ENCODE results near the gene RRP1. TPM values are rescaled to one million over a fixed set of nuclear protein-coding genes. Genes with fewer than 3 reads are reported as not detected.

The RRP1 gene
- total and polyA plus RNA-seq, 2 of the 13 experiments (the other 11 are each of a cell fraction or from before 2014, with no cell fraction given): 20.1 to 35.1 TPM

DNA sequence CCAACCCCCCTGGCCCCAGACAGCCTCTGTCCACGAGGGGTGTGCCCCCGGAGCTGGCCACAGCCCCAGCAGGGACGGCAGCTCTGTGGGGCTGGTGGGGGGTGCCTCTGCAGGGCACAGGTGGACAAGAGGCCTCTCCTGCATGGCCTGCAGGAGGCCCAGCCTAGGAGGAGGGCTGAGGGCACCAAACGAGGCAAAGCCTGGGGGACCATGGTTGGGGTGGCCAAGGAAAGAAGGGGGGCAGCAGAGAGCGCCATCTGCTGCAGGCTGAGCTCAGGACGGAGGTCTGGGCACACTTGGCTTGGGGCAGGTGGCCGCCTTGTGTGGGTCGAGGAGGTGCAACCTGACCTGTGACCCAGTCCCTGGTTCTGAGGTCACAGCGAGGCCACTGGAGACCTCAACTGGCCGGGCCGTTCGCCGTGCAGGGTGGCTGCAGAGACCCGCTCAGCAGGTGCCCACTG is 27.3 kb downstream of the RRP1 start (continued):
- TF ChIP-seq NR2F6 (IDR thresholded peaks at IDR 0.05) (no peak), NR2F6 (CRISPR knock-in tag; IDR thresholded peaks at IDR 0.05) (no peak), ZBTB1 (CRISPR knock-in tag; IDR thresholded peaks at IDR 0.05; ENCODE audit: borderline replicate concordance) (no peak), KLF6 (CRISPR knock-in tag; IDR thresholded peaks at IDR 0.05) (no peak), ZNF530 (CRISPR knock-in tag; IDR thresholded peaks at IDR 0.05; ENCODE audit: low read depth) (no peak), RARG (CRISPR knock-in tag; IDR thresholded peaks at IDR 0.05; ENCODE audit: low read depth) (no peak), XRCC5 (optimal IDR thresholded peaks at IDR 0.05; ENCODE audit: low read length) (peak; percentile 21), ETV5 (CRISPR knock-in tag; IDR thresholded peaks at IDR 0.05; ENCODE audit: borderline replicate concordance) (no peak), ARID3A (IDR thresholded peaks at IDR 0.05; ENCODE audit: low read depth, low read length) (no peak), MYC (CRISPR knock-in tag; IDR thresholded peaks at IDR 0.05; ENCODE audit: borderline replicate concordance) (peak; percentile 35; the same call in 1 of the 2 replicates), ZNF577 (CRISPR knock-in tag; IDR thresholded peaks at IDR 0.05; ENCODE audit: borderline replicate concordance, low read depth) (no peak), ZNF556 (CRISPR knock-in tag; IDR thresholded peaks at IDR 0.05; ENCODE audit: borderline replicate concordance) (no peak), NFYC (CRISPR knock-in tag; IDR thresholded peaks at IDR 0.05) (no peak), ZNF777 (CRISPR knock-in tag; IDR thresholded peaks at IDR 0.05) (no peak), ZNF839 (CRISPR knock-in tag; IDR thresholded peaks at IDR 0.05; ENCODE audit: borderline replicate concordance) (no peak)
- TF ChIP-seq, protein P1, sequence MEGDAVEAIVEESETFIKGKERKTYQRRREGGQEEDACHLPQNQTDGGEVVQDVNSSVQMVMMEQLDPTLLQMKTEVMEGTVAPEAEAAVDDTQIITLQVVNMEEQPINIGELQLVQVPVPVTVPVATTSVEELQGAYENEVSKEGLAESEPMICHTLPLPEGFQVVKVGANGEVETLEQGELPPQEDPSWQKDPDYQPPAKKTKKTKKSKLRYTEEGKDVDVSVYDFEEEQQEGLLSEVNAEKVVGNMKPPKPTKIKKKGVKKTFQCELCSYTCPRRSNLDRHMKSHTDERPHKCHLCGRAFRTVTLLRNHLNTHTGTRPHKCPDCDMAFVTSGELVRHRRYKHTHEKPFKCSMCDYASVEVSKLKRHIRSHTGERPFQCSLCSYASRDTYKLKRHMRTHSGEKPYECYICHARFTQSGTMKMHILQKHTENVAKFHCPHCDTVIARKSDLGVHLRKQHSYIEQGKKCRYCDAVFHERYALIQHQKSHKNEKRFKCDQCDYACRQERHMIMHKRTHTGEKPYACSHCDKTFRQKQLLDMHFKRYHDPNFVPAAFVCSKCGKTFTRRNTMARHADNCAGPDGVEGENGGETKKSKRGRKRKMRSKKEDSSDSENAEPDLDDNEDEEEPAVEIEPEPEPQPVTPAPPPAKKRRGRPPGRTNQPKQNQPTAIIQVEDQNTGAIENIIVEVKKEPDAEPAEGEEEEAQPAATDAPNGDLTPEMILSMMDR (CRISPR knock-in tag; IDR thresholded peaks at IDR 0.05): peak; percentile 65
- TF ChIP-seq, protein P2, sequence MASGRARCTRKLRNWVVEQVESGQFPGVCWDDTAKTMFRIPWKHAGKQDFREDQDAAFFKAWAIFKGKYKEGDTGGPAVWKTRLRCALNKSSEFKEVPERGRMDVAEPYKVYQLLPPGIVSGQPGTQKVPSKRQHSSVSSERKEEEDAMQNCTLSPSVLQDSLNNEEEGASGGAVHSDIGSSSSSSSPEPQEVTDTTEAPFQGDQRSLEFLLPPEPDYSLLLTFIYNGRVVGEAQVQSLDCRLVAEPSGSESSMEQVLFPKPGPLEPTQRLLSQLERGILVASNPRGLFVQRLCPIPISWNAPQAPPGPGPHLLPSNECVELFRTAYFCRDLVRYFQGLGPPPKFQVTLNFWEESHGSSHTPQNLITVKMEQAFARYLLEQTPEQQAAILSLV (CRISPR knock-in tag; IDR thresholded peaks at IDR 0.05; ENCODE audit: borderline replicate concordance): 0 out of 2 replicates have a peak, but pooled peaks have one; percentile 45
- TF ChIP-seq, protein P3, sequence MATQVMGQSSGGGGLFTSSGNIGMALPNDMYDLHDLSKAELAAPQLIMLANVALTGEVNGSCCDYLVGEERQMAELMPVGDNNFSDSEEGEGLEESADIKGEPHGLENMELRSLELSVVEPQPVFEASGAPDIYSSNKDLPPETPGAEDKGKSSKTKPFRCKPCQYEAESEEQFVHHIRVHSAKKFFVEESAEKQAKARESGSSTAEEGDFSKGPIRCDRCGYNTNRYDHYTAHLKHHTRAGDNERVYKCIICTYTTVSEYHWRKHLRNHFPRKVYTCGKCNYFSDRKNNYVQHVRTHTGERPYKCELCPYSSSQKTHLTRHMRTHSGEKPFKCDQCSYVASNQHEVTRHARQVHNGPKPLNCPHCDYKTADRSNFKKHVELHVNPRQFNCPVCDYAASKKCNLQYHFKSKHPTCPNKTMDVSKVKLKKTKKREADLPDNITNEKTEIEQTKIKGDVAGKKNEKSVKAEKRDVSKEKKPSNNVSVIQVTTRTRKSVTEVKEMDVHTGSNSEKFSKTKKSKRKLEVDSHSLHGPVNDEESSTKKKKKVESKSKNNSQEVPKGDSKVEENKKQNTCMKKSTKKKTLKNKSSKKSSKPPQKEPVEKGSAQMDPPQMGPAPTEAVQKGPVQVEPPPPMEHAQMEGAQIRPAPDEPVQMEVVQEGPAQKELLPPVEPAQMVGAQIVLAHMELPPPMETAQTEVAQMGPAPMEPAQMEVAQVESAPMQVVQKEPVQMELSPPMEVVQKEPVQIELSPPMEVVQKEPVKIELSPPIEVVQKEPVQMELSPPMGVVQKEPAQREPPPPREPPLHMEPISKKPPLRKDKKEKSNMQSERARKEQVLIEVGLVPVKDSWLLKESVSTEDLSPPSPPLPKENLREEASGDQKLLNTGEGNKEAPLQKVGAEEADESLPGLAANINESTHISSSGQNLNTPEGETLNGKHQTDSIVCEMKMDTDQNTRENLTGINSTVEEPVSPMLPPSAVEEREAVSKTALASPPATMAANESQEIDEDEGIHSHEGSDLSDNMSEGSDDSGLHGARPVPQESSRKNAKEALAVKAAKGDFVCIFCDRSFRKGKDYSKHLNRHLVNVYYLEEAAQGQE (IDR thresholded peaks at IDR 0.05; ENCODE audit: borderline replicate concordance in 1 of 2, low read depth in 1 of 2, low read length in 2 of 2): no peak
- TF ChIP-seq, protein P4, sequence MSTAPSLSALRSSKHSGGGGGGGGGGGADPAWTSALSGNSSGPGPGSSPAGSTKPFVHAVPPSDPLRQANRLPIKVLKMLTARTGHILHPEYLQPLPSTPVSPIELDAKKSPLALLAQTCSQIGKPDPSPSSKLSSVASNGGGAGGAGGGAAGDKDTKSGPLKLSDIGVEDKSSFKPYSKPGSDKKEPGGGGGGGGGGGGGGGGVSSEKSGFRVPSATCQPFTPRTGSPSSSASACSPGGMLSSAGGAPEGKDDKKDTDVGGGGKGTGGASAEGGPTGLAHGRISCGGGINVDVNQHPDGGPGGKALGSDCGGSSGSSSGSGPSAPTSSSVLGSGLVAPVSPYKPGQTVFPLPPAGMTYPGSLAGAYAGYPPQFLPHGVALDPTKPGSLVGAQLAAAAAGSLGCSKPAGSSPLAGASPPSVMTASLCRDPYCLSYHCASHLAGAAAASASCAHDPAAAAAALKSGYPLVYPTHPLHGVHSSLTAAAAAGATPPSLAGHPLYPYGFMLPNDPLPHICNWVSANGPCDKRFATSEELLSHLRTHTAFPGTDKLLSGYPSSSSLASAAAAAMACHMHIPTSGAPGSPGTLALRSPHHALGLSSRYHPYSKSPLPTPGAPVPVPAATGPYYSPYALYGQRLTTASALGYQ (CRISPR knock-in tag; IDR thresholded peaks at IDR 0.05): no peak
- TF ChIP-seq, protein P5, sequence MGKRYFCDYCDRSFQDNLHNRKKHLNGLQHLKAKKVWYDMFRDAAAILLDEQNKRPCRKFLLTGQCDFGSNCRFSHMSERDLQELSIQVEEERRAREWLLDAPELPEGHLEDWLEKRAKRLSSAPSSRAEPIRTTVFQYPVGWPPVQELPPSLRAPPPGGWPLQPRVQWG (CRISPR knock-in tag; IDR thresholded peaks at IDR 0.05; ENCODE audit: borderline replicate concordance, low read depth): no peak
